Prostate gland (tissue), 2 donors: Measurements from ENCODE around the gene GPR31. TPM values are rescaled to one million over a fixed set of nuclear protein-coding genes. Genes with fewer than 3 reads are reported as not detected.
"Not testable (repeated sequence)": the region's sequence is repeated elsewhere in the genome, so short reads cannot be mapped to it uniquely, and the experiment has no call there.

ENCODE experiments used
- DNase-seq: peaks from one replicate; pipeline ENCODE4 v3.0.0-alpha.2; 2019; ENCODE audit warnings: low spot score
- H3K27ac ChIP-seq, 2 donors: fragments of 200-600 bp; sonication (generic); 2 replicates each; pipeline ENCODE4 v1.5.1; 2017 to 2019
- H3K27me3 ChIP-seq: fragments of 200-600 bp; sonication (generic); replicated peaks from 2 replicates; pipeline ENCODE4 v1.5.1; 2019; ENCODE audit not compliant: insufficient read depth
- H3K36me3 ChIP-seq, 2 donors: fragments of 200-600 bp; sonication (generic); 1 replicate in 1 of 2; 2 replicates in 1 of 2; pipeline versions ENCODE4 v1.5.1 to v1.8.1; 2017 to 2019
- H3K4me1 ChIP-seq: fragments of 200-600 bp; sonication (generic); replicated peaks from 2 replicates; pipeline ENCODE4 v1.5.1; 2019
- H3K4me3 ChIP-seq, 2 donors: fragments of 200-600 bp; sonication (generic); 2 replicates each; pipeline ENCODE4 v1.5.1; 2017 to 2019
- H3K9me3 ChIP-seq: fragments of 200-600 bp; sonication (generic); 2 replicates; pipeline ENCODE4 v1.5.1; 2017
- CTCF ChIP-seq, 4 experiments: fragments of 200-600 bp in 2 of 4; fragments of 450-650 bp in 2 of 4; sonication (generic) in 2 of 4; IDR thresholded peaks; 1 replicate in 3 of 4; 2 replicates in 1 of 4; pipeline ENCODE4 v1.5.1; 2016 to 2019; ENCODE audit warnings: antibody characterized with exemption in 4 of 4, mild to moderate bottlenecking in 2 of 4, moderate library complexity in 2 of 4
- POLR2A ChIP-seq: fragments of 450-650 bp; IDR thresholded peaks from one replicate; pipeline ENCODE4 v1.6.1; 2016; ENCODE audit warnings: antibody characterized with exemption, mild to moderate bottlenecking
- POLR2AphosphoS5 ChIP-seq: sonication (generic); formaldehyde crosslinking; IDR thresholded peaks from one replicate; pipeline ENCODE4 v1.6.1; 2017; ENCODE audit warnings: antibody characterized with exemption
- WGBS: methylation state at CpG from one replicate; pipeline ENCODE4 v1.1.5; 2018; 5-methylcytosine and 5-hydroxymethylcytosine counted together
- intact Hi-C: fragments of 100-400 bp; cut with DNase I; formaldehyde crosslinking; loops from one replicate; pipeline ENCODE4 v1.14.2; 2022
- total RNA-seq, 2 donors: library from RNA; depleted of rRNA; stranded (reverse); fragments of >200 nt; gene quantifications; one replicate each; pipeline ENCODE4 v1.1.0, GENCODE V29; 2016

The GPR31 gene
- total RNA-seq, result not detected

- TF ChIP-seq POLR2AphosphoS5 (no peak), CTCF (IDR thresholded peaks at IDR 0.05) (no peak), POLR2A (no peak)
- intact Hi-C loops, result no loop called here
- DNase-seq, result no peak
- H3K36me3 ChIP-seq, result no peaks in the 10 kb centered on the region
- H3K9me3 ChIP-seq, result no peaks in the 10 kb centered on the region
- H3K4me3 ChIP-seq, result no peak within 1 kb of the TSS
- H3K27me3 ChIP-seq, result peaks cover 2% of the 10 kb centered on the region
- no peak within 1 kb of the TSS for H3K27ac ChIP-seq
- WGBS, result 64% methylated on average over 4 of the region's 4 CpGs
- no peaks in the 10 kb centered on the region for H3K4me1 ChIP-seq
Observed at GRCh38 chr6:167157863-167158262, at the start of gene GPR31. GPR31 (minus strand) TSS chr6:167157980; CDS start chr6:167157831, 149 bp downstream.

GRCh38 chr6:167207527-167207926 lies 49.7 kb upstream of the GPR31 start:
- H3K9me3 ChIP-seq, result no peaks in the 10 kb centered on the region
- H3K27me3 ChIP-seq, result no peaks in the 10 kb centered on the region
- intact Hi-C loops, result no loop called here
- TF ChIP-seq POLR2A, result no peak
- no peak for TF ChIP-seq POLR2AphosphoS5
- no peak for TF ChIP-seq CTCF (IDR thresholded peaks at IDR 0.05)
- H3K36me3 ChIP-seq, result no peaks in the 10 kb centered on the region
- H3K4me1 ChIP-seq, result no peaks in the 10 kb centered on the region
- WGBS, result 91% methylated on average over 7 of the region's 7 CpGs
- no peak overlapping the region for H3K27ac ChIP-seq
- no peak for DNase-seq
- H3K4me3 ChIP-seq, result no peak overlapping the region

GRCh38 chr6:167205316-167205715 lies 47.5 kb upstream of the GPR31 start:
- H3K36me3 ChIP-seq, H3K27me3 ChIP-seq, H3K9me3 ChIP-seq, H3K4me1 ChIP-seq, DNase-seq, H3K4me3 ChIP-seq, H3K27ac ChIP-seq, intact Hi-C loops: not testable (repeated sequence)
- 94% methylated on average over 11 of the region's 11 CpGs for WGBS

GRCh38 chr6:167204059-167204348 lies 46.2 kb upstream of the GPR31 start:
- H3K9me3 ChIP-seq, H3K27ac ChIP-seq, H3K27me3 ChIP-seq, intact Hi-C loops, H3K36me3 ChIP-seq, DNase-seq, H3K4me1 ChIP-seq, H3K4me3 ChIP-seq: not testable (repeated sequence)
- 64% methylated on average over 10 of the region's 10 CpGs for WGBS

- DNase-seq, intact Hi-C loops, H3K9me3 ChIP-seq, H3K36me3 ChIP-seq, H3K27me3 ChIP-seq, H3K4me3 ChIP-seq, H3K4me1 ChIP-seq, H3K27ac ChIP-seq: not testable (repeated sequence)
- WGBS, result 86% methylated on average over 29 of the region's 29 CpGs
Observed at GRCh38 chr6:167203261-167204058, 45.7 kb upstream of the GPR31 start.

- H3K9me3 ChIP-seq, H3K4me1 ChIP-seq, H3K36me3 ChIP-seq, intact Hi-C loops, DNase-seq, H3K4me3 ChIP-seq, H3K27me3 ChIP-seq, H3K27ac ChIP-seq: not testable (repeated sequence)
- WGBS, result 68% methylated on average over 8 of the region's 8 CpGs
Observed at GRCh38 chr6:167202613-167203012, 44.8 kb upstream of the GPR31 start.

- TF ChIP-seq POLR2AphosphoS5 (no peak), CTCF (IDR thresholded peaks at IDR 0.05) (no peak), POLR2A (no peak)
- DNase-seq, result no peak
- H3K4me1 ChIP-seq, result no peaks in the 10 kb centered on the region
- H3K27me3 ChIP-seq, result no peaks in the 10 kb centered on the region
- 97% methylated on average over 14 of the region's 14 CpGs for WGBS
- no peaks in the 10 kb centered on the region for H3K36me3 ChIP-seq
- no peak overlapping the region for H3K4me3 ChIP-seq
- no peaks in the 10 kb centered on the region for H3K9me3 ChIP-seq
- no peak overlapping the region for H3K27ac ChIP-seq
- intact Hi-C loops, result no loop called here
Observed at GRCh38 chr6:167200806-167201205, 43.0 kb upstream of the GPR31 start.

- 53% methylated on average over 14 of the region's 21 CpGs for WGBS
- H3K27me3 ChIP-seq, DNase-seq, H3K36me3 ChIP-seq, H3K9me3 ChIP-seq, intact Hi-C loops, H3K4me1 ChIP-seq, H3K4me3 ChIP-seq, H3K27ac ChIP-seq: not testable (repeated sequence)
Observed at GRCh38 chr6:167195941-167196610, 38.3 kb upstream of the GPR31 start.

GRCh38 chr6:167193515-167194125 lies 35.8 kb upstream of the GPR31 start:
- H3K27ac ChIP-seq, DNase-seq, H3K4me1 ChIP-seq, H3K9me3 ChIP-seq, intact Hi-C loops, H3K36me3 ChIP-seq, H3K27me3 ChIP-seq, H3K4me3 ChIP-seq: not testable (repeated sequence)
- WGBS, result 76% methylated on average over 6 of the region's 6 CpGs
